HG03095 (cell line): Measurements from ENCODE around the gene AHR.

ENCODE experiments used
- ATAC-seq: cut with Tn5 transposase; IDR thresholded peaks from one replicate; pipeline ENCODE4 v1.9.1; 2021; ENCODE audit warnings: moderate library complexity; ENCODE audit not compliant: unreplicated experiment

The AHR gene

GRCh38 chr7:17302575-17303142 lies 4.2 kb downstream of the AHR start:
- ATAC-seq, result peak; percentile 33

GRCh38 chr7:17304926-17305325 lies 6.5 kb downstream of the AHR start:
- ATAC-seq, result no peak

GRCh38 chr7:17305387-17306171 lies 7.1 kb downstream of the AHR start:
- ATAC-seq, result no peak

GRCh38 chr7:17307000-17307399 lies 8.5 kb downstream of the AHR start:
- no peak for ATAC-seq

GRCh38 chr7:17307558-17307957 lies 9.1 kb downstream of the AHR start:
- no peak for ATAC-seq

GRCh38 chr7:17307969-17308648 lies 9.7 kb downstream of the AHR start:
- no peak for ATAC-seq

- ATAC-seq, result no peak
Measured at GRCh38 chr7:17311194-17311593, 12.7 kb downstream of the AHR start.

GRCh38 chr7:17311952-17312351 lies 13.5 kb downstream of the AHR start:
- no peak for ATAC-seq

- ATAC-seq, result no peak
Measured at GRCh38 chr7:17312641-17313040, 14.2 kb downstream of the AHR start.

- ATAC-seq, result no peak
Measured at GRCh38 chr7:17313194-17313593, 14.7 kb downstream of the AHR start.

GRCh38 chr7:17315974-17316373 lies 17.5 kb downstream of the AHR start:
- ATAC-seq, result peak; percentile 49

GRCh38 chr7:17318146-17318545 lies 19.7 kb downstream of the AHR start:
- no peak for ATAC-seq

GRCh38 chr7:17319164-17320101 lies 21.0 kb downstream of the AHR start:
- no peak for ATAC-seq

GRCh38 chr7:17320102-17320497 lies 21.6 kb downstream of the AHR start:
- no peak for ATAC-seq

- no peak for ATAC-seq
Measured at GRCh38 chr7:17320657-17321056, 22.2 kb downstream of the AHR start.

GRCh38 chr7:17325364-17325763 lies 26.9 kb downstream of the AHR start:
- no peak for ATAC-seq

- ATAC-seq, result no peak
Measured at GRCh38 chr7:17326378-17326777, 27.9 kb downstream of the AHR start.

GRCh38 chr7:17328641-17329040 lies 30.2 kb downstream of the AHR start:
- no peak for ATAC-seq

GRCh38 chr7:17329440-17329839 lies 31.0 kb downstream of the AHR start:
- no peak for ATAC-seq

- ATAC-seq, result no peak
Measured at GRCh38 chr7:17331891-17332501, 33.5 kb downstream of the AHR start.

GRCh38 chr7:17333221-17333620 lies 34.8 kb downstream of the AHR start:
- no peak for ATAC-seq
